Prostate gland (tissue), 2 donors: ENCODE measurements around the gene IL18R1.

Experiments used
- POLR2A ChIP-seq: fragments of 450-650 bp; IDR thresholded peaks from one replicate; pipeline ENCODE4 v1.6.1; 2016; ENCODE audit warnings: antibody characterized with exemption, mild to moderate bottlenecking
- TF ChIP-seq, protein P1 (sequence below), 4 experiments: fragments of 200-600 bp in 2 of 4; fragments of 450-650 bp in 2 of 4; sonication (generic) in 2 of 4; IDR thresholded peaks; 1 replicate in 3 of 4; 2 replicates in 1 of 4; pipeline ENCODE4 v1.5.1; 2016 to 2019; ENCODE audit warnings: antibody characterized with exemption in 4 of 4, mild to moderate bottlenecking in 2 of 4, moderate library complexity in 2 of 4

DNA sequence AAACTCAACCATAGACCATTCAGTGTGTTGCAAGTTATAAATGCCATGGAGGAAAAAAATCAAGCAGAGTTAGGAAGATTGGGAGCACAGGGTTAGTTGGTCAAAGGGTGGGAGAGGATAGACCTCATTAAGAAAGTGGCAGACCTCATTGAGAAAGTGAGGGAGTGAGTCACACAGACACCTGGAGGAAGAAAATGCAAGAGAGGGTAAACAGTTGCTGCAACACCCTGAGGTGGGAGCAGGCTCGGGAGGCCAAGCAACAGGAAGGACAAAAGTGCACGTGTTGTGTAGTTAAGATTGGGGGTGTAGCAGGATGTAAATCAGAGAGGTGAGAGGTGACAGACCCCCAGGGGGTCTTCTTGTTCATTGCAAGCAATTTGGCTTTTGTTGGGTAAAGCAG, 37.9 kb upstream of the IL18R1 start:
- TF ChIP-seq, protein P1, sequence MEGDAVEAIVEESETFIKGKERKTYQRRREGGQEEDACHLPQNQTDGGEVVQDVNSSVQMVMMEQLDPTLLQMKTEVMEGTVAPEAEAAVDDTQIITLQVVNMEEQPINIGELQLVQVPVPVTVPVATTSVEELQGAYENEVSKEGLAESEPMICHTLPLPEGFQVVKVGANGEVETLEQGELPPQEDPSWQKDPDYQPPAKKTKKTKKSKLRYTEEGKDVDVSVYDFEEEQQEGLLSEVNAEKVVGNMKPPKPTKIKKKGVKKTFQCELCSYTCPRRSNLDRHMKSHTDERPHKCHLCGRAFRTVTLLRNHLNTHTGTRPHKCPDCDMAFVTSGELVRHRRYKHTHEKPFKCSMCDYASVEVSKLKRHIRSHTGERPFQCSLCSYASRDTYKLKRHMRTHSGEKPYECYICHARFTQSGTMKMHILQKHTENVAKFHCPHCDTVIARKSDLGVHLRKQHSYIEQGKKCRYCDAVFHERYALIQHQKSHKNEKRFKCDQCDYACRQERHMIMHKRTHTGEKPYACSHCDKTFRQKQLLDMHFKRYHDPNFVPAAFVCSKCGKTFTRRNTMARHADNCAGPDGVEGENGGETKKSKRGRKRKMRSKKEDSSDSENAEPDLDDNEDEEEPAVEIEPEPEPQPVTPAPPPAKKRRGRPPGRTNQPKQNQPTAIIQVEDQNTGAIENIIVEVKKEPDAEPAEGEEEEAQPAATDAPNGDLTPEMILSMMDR (IDR thresholded peaks at IDR 0.05): no peak
- TF ChIP-seq POLR2A: no peak
